Fibroblast of gingiva (primary cell): ENCODE results near the gene AGAP3.

Experiments used
- DNase-seq: peaks from one replicate; pipeline ENCODE4 v3.0.0-alpha.2; 2011; ENCODE audit warnings: low read depth

AGAP3 gene

GRCh38 chr7:151074817-151075661 is 11.2 kb upstream of the AGAP3 start:
- DNase-seq = no peak

GRCh38 chr7:151075662-151075971 is 10.7 kb upstream of the AGAP3 start:
- no peak for DNase-seq

GRCh38 chr7:151075978-151076426 is 10.3 kb upstream of the AGAP3 start:
- DNase-seq = no peak

- DNase-seq = no peak
Observed at GRCh38 chr7:151076863-151077704, 9.2 kb upstream of the AGAP3 start.

- DNase-seq = no peak
Observed at GRCh38 chr7:151077705-151078232, 8.5 kb upstream of the AGAP3 start.

- DNase-seq = no peak
Observed at GRCh38 chr7:151078233-151079040, 7.8 kb upstream of the AGAP3 start.

GRCh38 chr7:151079199-151079910 is 6.9 kb upstream of the AGAP3 start:
- DNase-seq = no peak

- DNase-seq = no peak
Observed at GRCh38 chr7:151080067-151080521, 6.2 kb upstream of the AGAP3 start.

GRCh38 chr7:151080522-151081169 is 5.6 kb upstream of the AGAP3 start, which contains the start of gene FASTK:
Gene FASTK (minus strand): TSS chr7:151080809. CDS start chr7:151080766, 43 bp downstream.
- peak; percentile 87 for DNase-seq

GRCh38 chr7:151081170-151082101 is 4.8 kb upstream of the AGAP3 start:
- DNase-seq = peak; percentile 39

- no peak for DNase-seq
Observed at GRCh38 chr7:151082141-151083070, 3.9 kb upstream of the AGAP3 start.

GRCh38 chr7:151083071-151083823 is 3.0 kb upstream of the AGAP3 start, which contains the start of gene TMUB1:
Gene TMUB1 (minus strand): TSS chr7:151083493. CDS start chr7:151082563, 930 bp downstream.
- DNase-seq = peak; percentile 47

- no peak for DNase-seq
Observed at GRCh38 chr7:151083824-151084160, 2.5 kb upstream of the AGAP3 start.

- DNase-seq = no peak
Observed at GRCh38 chr7:151085329-151085690, 965 bp upstream of the AGAP3 start.

GRCh38 chr7:151086802-151087244 is 548 bp downstream of the AGAP3 start:
- no peak for DNase-seq

- peak; percentile 66 for DNase-seq
Observed at GRCh38 chr7:151087245-151088018, 1.2 kb downstream of the AGAP3 start.
